ENCODE measurements around the gene OPALIN.

Gene OPALIN

DNA sequence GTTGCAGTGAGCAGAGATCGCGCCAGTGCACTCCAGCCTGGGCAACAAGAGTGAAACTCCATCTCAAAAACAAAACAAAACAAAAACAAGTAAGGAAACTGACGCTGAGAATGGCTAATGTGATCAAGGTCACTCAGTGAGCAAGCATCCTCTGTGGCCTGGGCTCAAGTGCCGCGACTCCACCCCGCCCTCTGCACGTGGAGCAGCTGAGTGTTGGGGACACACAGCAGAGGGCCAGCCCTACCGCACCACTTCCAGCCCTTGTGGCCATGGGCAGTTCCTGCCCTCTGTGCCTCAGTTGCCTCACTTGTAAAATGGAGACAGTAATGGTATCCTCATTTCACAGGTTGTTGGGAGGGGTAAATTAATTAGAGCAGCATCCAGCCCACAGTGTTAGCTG, 21.0 kb upstream of the OPALIN start:
- DNase-seq (ENCODE audit: low spot score in 2 of 2) (no peak), ATAC-seq (no peak)
- Mint-ChIP-seq H3K27ac (no peak overlapping the region), H3K4me1 (peaks cover 17% of the 10 kb centered on the region), H3K36me3 (no peaks in the 10 kb centered on the region), H3K4me3 (no peak overlapping the region), H3K9me3 (no peaks in the 10 kb centered on the region)

DNA sequence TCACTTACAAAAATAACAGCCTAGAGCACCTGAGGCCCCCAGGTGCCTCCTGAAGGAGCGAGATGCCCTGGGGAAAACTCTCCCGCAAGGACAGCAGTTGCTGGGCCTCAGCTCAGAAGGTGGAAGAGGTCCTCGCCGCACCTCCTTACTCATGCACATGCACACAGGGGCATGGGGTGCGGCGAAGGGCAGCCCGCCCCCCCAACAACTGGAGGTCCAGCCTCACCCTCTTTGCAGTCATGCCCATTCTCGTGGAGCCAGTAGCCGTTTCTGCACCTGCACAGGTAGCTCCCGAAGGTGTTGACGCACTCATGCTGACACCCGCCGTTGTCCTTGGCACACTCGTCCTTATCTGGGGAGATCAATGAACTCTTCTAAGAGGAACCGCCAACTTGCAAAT, 19.9 kb upstream of the OPALIN start:
- Mint-ChIP-seq H3K4me3 (no peak overlapping the region), H3K27ac (no peak overlapping the region), H3K36me3 (no peaks in the 10 kb centered on the region), H3K4me1 (peaks cover 24% of the 10 kb centered on the region), H3K9me3 (no peaks in the 10 kb centered on the region)
- ATAC-seq (no peak), DNase-seq (ENCODE audit: low spot score in 2 of 2) (no peak)

DNA sequence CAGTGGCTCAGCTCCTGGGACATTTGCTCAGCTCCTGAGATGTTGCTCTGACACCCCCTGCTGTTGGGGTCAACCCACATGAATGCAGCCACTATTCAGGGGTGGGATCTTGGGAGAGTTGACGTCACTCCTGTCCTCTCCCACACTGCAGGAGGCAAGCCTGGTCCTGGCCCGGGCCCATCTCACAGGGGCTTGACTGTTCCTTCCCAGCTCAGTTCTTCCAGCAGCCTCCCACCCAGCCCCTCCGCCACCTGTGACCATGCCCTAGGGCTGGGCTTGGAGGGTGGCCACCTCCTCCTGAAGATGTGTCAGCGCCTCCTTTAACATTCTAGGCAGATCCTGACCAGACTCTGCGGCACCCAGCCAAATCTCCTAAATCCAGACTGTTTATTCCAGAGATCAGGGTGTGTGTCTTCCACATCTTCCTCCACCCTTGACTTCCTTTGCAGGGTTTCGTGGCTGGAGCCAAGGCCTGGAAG, 19.1 kb upstream of the OPALIN start:
- no peak overlapping the region for H3K27ac Mint-ChIP-seq
- no peak for DNase-seq (ENCODE audit: low spot score in 2 of 2)
- H3K9me3 Mint-ChIP-seq, result no peaks in the 10 kb centered on the region
- H3K36me3 Mint-ChIP-seq, result no peaks in the 10 kb centered on the region
- H3K4me1 Mint-ChIP-seq, result peaks cover 24% of the 10 kb centered on the region
- no peak for ATAC-seq
- no peak overlapping the region for H3K4me3 Mint-ChIP-seq

- H3K27ac Mint-ChIP-seq, result no peak overlapping the region
- no peaks in the 10 kb centered on the region for H3K9me3 Mint-ChIP-seq
- no peak overlapping the region for H3K4me3 Mint-ChIP-seq
- ATAC-seq (peak; percentile 12), DNase-seq (ENCODE audit: low spot score in 2 of 2) (no peak)
- H3K4me1 Mint-ChIP-seq, result peaks cover 24% of the 10 kb centered on the region
- no peaks in the 10 kb centered on the region for H3K36me3 Mint-ChIP-seq
These were observed 17.7 kb upstream of the OPALIN start for GRCh38 chr10:96376483-96376882.

DNA sequence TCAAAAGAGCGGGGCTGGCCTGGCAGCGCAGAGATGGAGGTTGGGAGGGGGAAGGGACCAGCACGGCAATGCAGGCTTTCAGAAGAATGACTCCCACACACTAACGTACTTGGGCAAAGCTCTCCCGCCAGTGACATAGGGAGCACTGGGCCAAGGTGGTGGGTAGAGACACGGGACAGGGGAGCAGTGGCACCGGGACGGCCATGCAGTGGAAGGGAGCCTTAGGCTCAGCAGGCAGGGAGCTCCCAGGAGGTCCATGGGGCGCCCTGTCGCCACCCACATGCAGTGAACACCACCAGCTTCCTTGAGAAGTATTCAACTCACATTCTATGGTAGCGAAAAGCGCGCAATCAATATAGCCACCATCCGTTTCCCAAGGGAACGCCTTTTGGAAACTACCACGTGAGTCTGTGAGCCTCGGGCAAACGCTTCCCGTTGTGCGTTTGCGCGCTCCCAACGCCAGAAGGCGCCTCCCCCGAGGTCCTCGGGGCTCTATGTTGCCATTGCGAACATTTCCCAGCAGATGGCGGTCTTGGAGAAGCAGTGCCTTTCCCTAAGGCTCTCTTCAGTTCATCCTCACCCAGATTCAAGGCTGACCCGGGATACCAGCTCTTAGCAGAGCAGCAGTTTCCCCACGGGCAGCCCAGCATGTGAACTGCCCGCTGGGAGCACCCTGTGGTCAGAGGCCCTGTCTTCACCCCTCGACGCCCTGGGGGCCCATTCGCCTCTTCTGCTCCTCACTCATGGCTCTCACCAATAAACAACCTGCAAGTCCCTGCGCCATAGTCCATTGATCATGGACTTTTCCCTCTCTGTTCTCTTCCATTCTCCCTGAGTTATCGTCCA, 16.4 kb upstream of the OPALIN start:
- Mint-ChIP-seq H3K4me1 (peaks cover 30% of the 10 kb centered on the region), H3K9me3 (no peaks in the 10 kb centered on the region), H3K27ac (no peak overlapping the region), H3K36me3 (no peaks in the 10 kb centered on the region), H3K4me3 (peak overlapping the region; percentile 71)
- ATAC-seq (peak; percentile 74), DNase-seq (ENCODE audit: low spot score in 2 of 2) (peak; percentile 60 to 88)

GRCh38 chr10:96374639-96374984, 15.8 kb upstream of the OPALIN start:
- H3K36me3 Mint-ChIP-seq, result no peaks in the 10 kb centered on the region

GRCh38 chr10:96374004-96374403, 15.2 kb upstream of the OPALIN start:
- Mint-ChIP-seq H3K4me3 (peak overlapping the region; percentile 71), H3K4me1 (peaks cover 30% of the 10 kb centered on the region), H3K9me3 (no peaks in the 10 kb centered on the region), H3K36me3 (no peaks in the 10 kb centered on the region), H3K27ac (no peak overlapping the region)
- DNase-seq (ENCODE audit: low spot score in 2 of 2) (no peak), ATAC-seq (no peak)

More at GRCh38 chr10:96374639-96374984, 15.8 kb upstream of the OPALIN start:
- no peaks in the 10 kb centered on the region for H3K9me3 Mint-ChIP-seq
- no peak for ATAC-seq
- H3K27ac Mint-ChIP-seq, result no peak overlapping the region
- peak overlapping the region; percentile 71 for H3K4me3 Mint-ChIP-seq
- no peak for DNase-seq (ENCODE audit: low spot score in 2 of 2)
- peaks cover 30% of the 10 kb centered on the region for H3K4me1 Mint-ChIP-seq

- Mint-ChIP-seq H3K27ac (no peak overlapping the region), H3K4me1 (peaks cover 25% of the 10 kb centered on the region), H3K36me3 (no peaks in the 10 kb centered on the region), H3K9me3 (no peaks in the 10 kb centered on the region), H3K4me3 (no peak overlapping the region)
- DNase-seq (ENCODE audit: low spot score in 2 of 2) (no peak), ATAC-seq (no peak)
These were observed 12.6 kb upstream of the OPALIN start for GRCh38 chr10:96371356-96371755.

- H3K4me1 Mint-ChIP-seq, result peaks cover 22% of the 10 kb centered on the region
- DNase-seq (ENCODE audit: low spot score in 2 of 2), result peak; percentile 33 to 80
- no peak overlapping the region for H3K4me3 Mint-ChIP-seq
- no peaks in the 10 kb centered on the region for H3K36me3 Mint-ChIP-seq
- no peak overlapping the region for H3K27ac Mint-ChIP-seq
- no peaks in the 10 kb centered on the region for H3K9me3 Mint-ChIP-seq
- peak; percentile 43 for ATAC-seq
These were observed 11.9 kb upstream of the OPALIN start for GRCh38 chr10:96370584-96371157.

DNA sequence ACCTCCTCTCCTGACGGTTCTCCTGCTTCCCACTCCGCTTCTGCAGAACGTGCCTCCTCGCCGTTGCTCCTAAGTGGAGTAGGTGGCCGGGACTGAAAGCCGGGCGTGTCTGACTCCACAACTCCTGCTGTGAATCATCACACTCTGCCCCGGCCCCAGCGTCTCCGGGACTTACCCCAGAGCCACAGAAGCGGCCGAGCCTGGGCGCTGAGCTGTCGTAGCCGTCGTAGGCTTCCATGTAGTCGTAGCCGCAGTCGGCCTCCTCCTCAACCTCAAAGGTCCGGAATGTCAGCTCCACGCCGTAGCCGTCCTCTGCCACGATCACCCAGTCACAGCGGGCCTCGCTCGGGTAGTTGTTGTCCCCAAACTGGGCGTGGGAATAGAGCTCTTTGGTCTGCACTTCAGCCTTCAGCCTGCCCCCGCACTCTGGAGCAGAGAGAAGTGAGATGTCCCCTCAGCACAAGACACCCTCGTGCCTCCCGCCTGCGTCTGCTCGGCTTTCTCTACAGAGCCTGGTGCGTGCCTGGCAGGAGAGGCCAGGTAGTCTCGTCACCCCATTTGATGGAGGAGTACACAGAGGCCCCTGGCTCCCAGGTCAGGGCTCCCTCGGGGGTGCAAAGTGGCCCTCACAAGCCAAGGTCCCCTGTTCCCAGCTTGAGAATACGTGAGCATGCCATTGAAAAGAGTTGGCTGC, 11.2 kb upstream of the OPALIN start:
- no peak overlapping the region for H3K4me3 Mint-ChIP-seq

GRCh38 chr10:96368971-96369370, 10.2 kb upstream of the OPALIN start:
- Mint-ChIP-seq H3K9me3 (no peaks in the 10 kb centered on the region), H3K36me3 (no peaks in the 10 kb centered on the region), H3K4me3 (no peak overlapping the region), H3K27ac (no peak overlapping the region), H3K4me1 (peaks cover 6% of the 10 kb centered on the region)
- no peak for DNase-seq (ENCODE audit: low spot score in 2 of 2)
- no peak for ATAC-seq

More for the DNA sequence above, 11.2 kb upstream of the OPALIN start:
- DNase-seq (ENCODE audit: low spot score in 2 of 2), result no peak
- H3K27ac Mint-ChIP-seq, result no peak overlapping the region
- H3K36me3 Mint-ChIP-seq, result no peaks in the 10 kb centered on the region
- peaks cover 15% of the 10 kb centered on the region for H3K4me1 Mint-ChIP-seq
- H3K9me3 Mint-ChIP-seq, result no peaks in the 10 kb centered on the region
- ATAC-seq, result no peak

DNA sequence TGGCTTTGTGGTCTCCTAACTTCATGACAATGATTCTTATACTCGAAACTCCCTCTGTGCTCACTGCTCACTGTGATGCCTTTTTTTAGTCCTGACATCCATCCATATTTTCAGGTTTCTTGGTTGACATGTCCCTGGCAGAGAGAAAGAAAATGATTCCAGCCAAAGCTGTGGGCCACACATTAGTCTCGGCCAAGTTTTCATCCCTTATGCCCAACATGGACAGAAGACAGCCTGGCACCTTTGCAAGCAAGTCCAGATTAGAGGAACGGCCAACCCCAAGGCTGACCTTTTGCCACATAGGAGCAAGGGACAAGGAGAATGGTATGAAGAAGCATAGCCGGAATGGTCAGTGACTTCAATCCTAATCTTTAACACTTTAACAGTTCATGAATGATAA, 8.7 kb upstream of the OPALIN start:
- DNase-seq (ENCODE audit: low spot score in 2 of 2) (no peak), ATAC-seq (no peak)
- Mint-ChIP-seq H3K4me1 (peaks cover 6% of the 10 kb centered on the region), H3K27ac (no peak overlapping the region), H3K9me3 (no peaks in the 10 kb centered on the region), H3K36me3 (no peaks in the 10 kb centered on the region), H3K4me3 (no peak overlapping the region)

DNA sequence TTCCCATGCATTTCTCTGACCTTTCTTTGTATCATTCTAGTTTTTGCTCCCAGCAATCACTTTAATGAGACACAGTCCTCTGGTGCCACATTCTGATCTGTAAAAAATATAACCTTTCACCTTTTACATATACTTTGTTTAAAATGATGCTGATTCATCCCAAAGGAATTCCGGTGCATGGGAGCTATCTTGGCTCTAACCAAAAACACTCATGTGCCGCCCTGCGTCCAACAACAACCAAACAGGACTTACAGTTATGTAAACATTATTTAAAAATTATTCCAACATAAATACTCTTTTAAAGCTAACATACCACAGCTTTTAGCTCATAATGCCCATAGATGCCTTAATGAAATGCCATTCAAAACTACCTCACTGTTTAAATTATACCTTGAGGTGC, 7.7 kb upstream of the OPALIN start:
- Mint-ChIP-seq H3K27ac (no peak overlapping the region), H3K4me3 (no peak overlapping the region), H3K36me3 (no peaks in the 10 kb centered on the region), H3K9me3 (no peaks in the 10 kb centered on the region), H3K4me1 (peaks cover 6% of the 10 kb centered on the region)
- DNase-seq (ENCODE audit: low spot score in 2 of 2) (no peak), ATAC-seq (no peak)

DNA sequence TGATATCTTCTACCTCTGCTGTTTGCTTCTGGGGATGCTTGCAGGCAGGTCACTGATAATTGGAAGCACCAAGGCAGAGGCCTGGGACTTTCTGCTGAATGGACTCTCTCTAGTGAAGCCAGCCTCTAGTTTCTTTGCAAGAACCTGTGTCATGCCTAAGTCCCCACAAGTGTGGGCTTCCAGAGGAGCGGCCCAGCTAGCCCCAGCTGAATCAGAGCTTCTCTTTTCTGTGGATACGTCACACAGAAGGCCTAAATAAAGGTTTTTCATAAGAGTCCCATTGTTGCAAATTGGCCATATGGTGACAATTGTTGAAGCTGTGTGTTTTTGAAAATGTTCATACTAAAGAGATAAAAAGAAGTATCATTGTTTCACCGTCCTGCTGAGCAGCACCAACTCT, 6.8 kb upstream of the OPALIN start:
- no peak overlapping the region for H3K27ac Mint-ChIP-seq
- no peaks in the 10 kb centered on the region for H3K9me3 Mint-ChIP-seq
- H3K4me1 Mint-ChIP-seq, result peaks cover 4% of the 10 kb centered on the region
- DNase-seq (ENCODE audit: low spot score in 2 of 2) (no peak), ATAC-seq (no peak)
- no peak overlapping the region for H3K4me3 Mint-ChIP-seq
- no peaks in the 10 kb centered on the region for H3K36me3 Mint-ChIP-seq

DNA sequence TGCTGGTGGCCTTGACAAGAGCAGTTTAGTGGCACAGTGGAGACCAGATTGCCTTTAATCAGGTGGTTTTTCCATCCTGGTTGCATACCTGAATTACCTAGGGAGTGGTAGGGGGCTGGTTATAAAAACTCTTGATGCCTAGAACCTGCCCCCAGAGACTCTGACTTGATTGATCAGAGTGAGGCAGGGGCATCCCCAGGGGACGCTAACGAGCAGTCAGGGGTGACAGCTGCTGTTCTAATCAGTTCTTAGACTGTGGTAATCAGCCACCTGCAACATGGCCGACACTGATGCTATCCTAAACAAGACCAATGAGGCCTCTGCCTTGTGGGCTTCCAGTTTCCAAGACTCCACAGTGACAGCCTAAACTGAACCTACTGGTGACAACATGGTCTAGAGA, 2.0 kb upstream of the OPALIN start:
- Mint-ChIP-seq H3K36me3 (no peaks in the 10 kb centered on the region), H3K4me1 (no peaks in the 10 kb centered on the region), H3K27ac (no peak overlapping the region), H3K4me3 (no peak overlapping the region), H3K9me3 (no peaks in the 10 kb centered on the region)
- ATAC-seq (no peak), DNase-seq (ENCODE audit: low spot score in 2 of 2) (no peak)

- Mint-ChIP-seq H3K36me3 (no peaks in the 10 kb centered on the region), H3K27ac (no peak overlapping the region), H3K4me1 (no peaks in the 10 kb centered on the region), H3K4me3 (no peak overlapping the region), H3K9me3 (no peaks in the 10 kb centered on the region)
- DNase-seq (ENCODE audit: low spot score in 2 of 2) (no peak), ATAC-seq (no peak)
These were observed 1.5 kb upstream of the OPALIN start for GRCh38 chr10:96360331-96360730.

Measured in stimulated activated effector memory CD8-positive, alpha-beta T cell treated with anti-CD3 and anti-CD28 coated beads, Interleukin-12 subunit alpha, Interleukin-12 subunit beta, amount 100 ng/mL, for 72 hours (primary cell).